Camera-type eye (tissue), 1 donor: Measurements from ENCODE around the gene GLRX3. TPM values are rescaled to one million over a fixed set of nuclear protein-coding genes. Genes with fewer than 3 reads are reported as not detected.

Source experiments
- total RNA-seq: library from RNA; depleted of rRNA; stranded (reverse); fragments of >200 nt; gene quantifications from one replicate; pipeline ENCODE4 v1.2.3, GENCODE V29; 2014

The GLRX3 gene
- total RNA-seq, result 50.9 TPM

DNA sequence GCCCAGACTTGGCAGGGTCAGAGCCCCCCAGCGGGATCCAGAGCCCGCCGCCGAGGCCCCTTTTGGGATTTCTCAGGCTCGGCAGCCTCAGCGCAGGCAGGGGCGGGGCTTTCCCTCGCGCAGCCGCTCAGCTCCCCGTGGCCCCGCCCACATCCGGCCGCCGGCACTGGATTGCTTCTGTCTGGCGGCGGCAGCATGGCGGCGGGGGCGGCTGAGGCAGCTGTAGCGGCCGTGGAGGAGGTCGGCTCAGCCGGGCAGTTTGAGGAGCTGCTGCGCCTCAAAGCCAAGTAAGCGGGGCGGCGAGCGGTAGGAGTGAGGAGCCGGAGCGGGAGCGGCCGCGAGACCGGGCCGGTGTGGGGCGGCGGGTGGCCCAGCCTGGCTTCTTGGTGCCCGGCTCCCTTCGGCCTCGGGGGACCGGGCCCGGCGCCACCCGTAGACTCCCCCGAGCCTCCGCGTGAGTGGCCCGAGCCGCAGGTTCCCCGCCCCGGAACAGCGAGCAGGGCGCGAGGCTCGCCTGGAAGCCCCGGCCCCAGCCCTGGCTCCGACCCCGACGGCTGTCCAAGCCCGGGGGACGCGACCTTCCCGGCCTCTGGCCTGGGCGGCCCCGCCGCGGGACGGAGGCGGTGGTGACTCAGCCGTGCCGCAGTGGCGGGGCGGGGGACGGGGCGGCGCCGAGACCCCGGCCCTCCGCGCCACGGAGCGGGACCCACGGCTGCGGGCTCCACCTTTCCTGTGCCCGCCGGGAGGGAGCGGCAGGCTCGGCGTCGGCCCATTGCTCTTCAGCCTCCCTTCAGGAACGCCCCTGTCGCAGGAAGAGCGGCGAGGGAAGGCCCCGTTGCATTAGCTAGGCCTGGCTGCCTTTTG is at the start of gene GLRX3:
Gene GLRX3 (plus strand): TSS at position 166 of the 864 bp plus-strand sequence. CDS start 30 bp downstream, at position 196.

DNA sequence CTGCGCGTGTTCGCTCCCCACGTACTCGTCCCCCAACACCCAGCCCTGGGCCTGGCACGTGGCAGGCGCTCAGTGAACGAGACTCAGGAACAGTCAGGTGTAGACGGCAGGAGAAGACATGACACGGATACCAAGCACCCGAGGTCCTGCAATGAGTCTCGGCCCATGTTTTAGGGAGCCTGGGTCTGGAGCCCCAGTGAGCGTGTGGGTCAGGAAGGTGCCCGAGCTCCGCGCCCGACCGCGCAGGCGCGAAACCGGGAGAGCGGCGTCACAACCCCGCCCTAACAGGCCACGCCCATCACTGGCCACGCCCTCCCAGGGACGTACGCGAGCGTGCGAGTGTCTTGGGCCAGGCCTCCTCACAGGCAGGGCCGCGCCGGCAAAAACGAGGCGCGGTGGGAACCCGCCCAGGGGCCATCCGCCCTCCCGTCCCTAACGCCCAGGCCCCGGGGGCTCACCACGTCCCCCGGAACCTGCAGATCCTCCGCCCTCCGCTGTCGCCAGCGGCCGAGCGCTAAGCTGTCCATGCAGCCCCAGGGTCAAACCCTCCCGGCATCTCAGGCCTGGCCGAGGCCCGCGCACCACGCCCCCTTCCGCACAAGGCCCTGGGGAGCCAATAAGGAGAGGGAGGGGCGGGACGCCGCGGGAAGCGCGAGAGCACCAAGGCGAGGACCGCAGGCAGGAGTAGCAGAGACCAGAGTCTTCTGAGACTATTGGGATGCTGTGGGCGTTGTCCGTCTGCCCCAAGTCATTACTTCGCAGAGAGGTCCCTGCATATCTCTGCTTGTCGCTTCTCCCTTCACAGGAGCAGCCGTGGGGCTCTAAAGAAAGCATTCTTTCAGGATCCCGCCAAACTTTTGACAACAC is 25.7 kb upstream of the GLRX3 start, which contains the start of gene C10orf143:
Gene C10orf143 (minus strand): TSS at position 585 of the 867 bp plus-strand sequence. CDS start 58 bp downstream, at position 527.

Other genes starting within 250 kb of the GLRX3 start
- 28.6 TPM for gene EBF3, start 172.1 kb upstream of the GLRX3 start, total RNA-seq
- gene C10orf143, start 25.6 kb upstream of the GLRX3 start, total RNA-seq, result 0.71 TPM